ENCODE results near the gene APC2.

GRCh38 chr19:1503925-1504773 lies 54.2 kb downstream of the APC2 start:
- no peak for TF ChIP-seq CTCF (conservative IDR thresholded peaks at IDR 0.05)
- TF ChIP-seq EZH2 (IDR thresholded peaks at IDR 0.05; ENCODE audit: low read depth): no peak

All from PC-9 (cell line).